ENCODE results near the gene DCLK1.

- no peak for TF ChIP-seq POLR2A (IDR thresholded peaks at IDR 0.05; ENCODE audit: borderline replicate concordance, extremely low read depth, insufficient read depth, insufficient read length)
- TF ChIP-seq MAX (IDR thresholded peaks at IDR 0.05): no peak
- TF ChIP-seq EZH2phosphoT487 (IDR thresholded peaks at IDR 0.05; ENCODE audit: borderline replicate concordance): no peak
- no peak for TF ChIP-seq TCF7L2 (IDR thresholded peaks at IDR 0.05; ENCODE audit: borderline replicate concordance, extremely low read depth, insufficient read depth, insufficient read length)
- TF ChIP-seq ZNF274 (IDR thresholded peaks at IDR 0.05; ENCODE audit: low read depth, low read length): no peak
- TF ChIP-seq CTCF (IDR thresholded peaks at IDR 0.05 in 2 of 3, conservative IDR thresholded peaks at IDR 0.05 in 1 of 3; ENCODE audit: borderline replicate concordance in 1 of 3, insufficient read depth in 1 of 3, low read depth in 2 of 3, low read length in 2 of 3): no peak
- no peak for TF ChIP-seq CEBPB (IDR thresholded peaks at IDR 0.05; ENCODE audit: low read depth)
- TF ChIP-seq YY1 (IDR thresholded peaks at IDR 0.05; ENCODE audit: extremely low read depth, insufficient replicate concordance, low read depth, low read length): no peak
- no peak for TF ChIP-seq POLR2AphosphoS5 (IDR thresholded peaks at IDR 0.05; ENCODE audit: low read depth, low read length)
- no peak for TF ChIP-seq ZBTB33 (IDR thresholded peaks at IDR 0.05; ENCODE audit: extremely low read depth, insufficient replicate concordance, low read length)
- TF ChIP-seq SIN3A (IDR thresholded peaks at IDR 0.05; ENCODE audit: low read depth): no peak
- TF ChIP-seq REST (IDR thresholded peaks at IDR 0.05; ENCODE audit: low read depth): no peak
Measured at GRCh38 chr13:35908226-35908625, 223.0 kb downstream of the DCLK1 start.
